Liver (tissue), 3 donors: ENCODE data around the gene XCL1.

Experiments used
- CTCF ChIP-seq: fragments of 150-350 bp; IDR thresholded peaks from 2 replicates; pipeline ENCODE4 v1.5.1; 2017; ENCODE audit warnings: improper control_type of control experiment, low read depth, low read length; ENCODE audit not compliant: missing input control
- GABPA ChIP-seq, 2 donors: IDR thresholded peaks in 1 of 2; conservative IDR thresholded peaks in 1 of 2; 2 replicates each; pipeline ENCODE4 v1.6.1; 2016; ENCODE audit warnings: antibody characterized with exemption in 2 of 2, mild to moderate bottlenecking in 1 of 2, moderate library complexity in 1 of 2
- JUND ChIP-seq, 2 donors: IDR thresholded peaks; 2 replicates each; pipeline ENCODE4 v1.6.1; 2016; ENCODE audit warnings: antibody characterized with exemption in 2 of 2
- RAD21 ChIP-seq, 2 donors: IDR thresholded peaks; 2 replicates each; pipeline ENCODE4 v1.6.1; 2016; ENCODE audit warnings: antibody characterized with exemption in 2 of 2, mild to moderate bottlenecking in 2 of 2
- RXRA ChIP-seq, 2 donors: IDR thresholded peaks; 2 replicates each; pipeline ENCODE4 v1.6.1; 2017 to 2018; ENCODE audit warnings: antibody characterized with exemption in 2 of 2, mild to moderate bottlenecking in 1 of 2
- SP1 ChIP-seq: IDR thresholded peaks from 2 replicates; pipeline ENCODE4 v1.6.1; 2018; ENCODE audit warnings: antibody characterized with exemption, mild to moderate bottlenecking
- TAF1 ChIP-seq: conservative IDR thresholded peaks from 2 replicates; pipeline ENCODE4 v1.6.1; 2016; ENCODE audit warnings: antibody characterized with exemption, mild to moderate bottlenecking
- TF ChIP-seq, protein P1 (sequence below): IDR thresholded peaks from 2 replicates; pipeline ENCODE4 v1.6.1; 2016; ENCODE audit warnings: antibody characterized with exemption
- TF ChIP-seq, protein P2 (sequence below): IDR thresholded peaks from 2 replicates; pipeline ENCODE4 v1.6.1; 2016; ENCODE audit warnings: antibody characterized with exemption
- donor health status: healthy.
- donor health status: healthy.

- TF ChIP-seq CTCF: no peak
- TF ChIP-seq RAD21 (IDR thresholded peaks at IDR 0.05): peak in 1 of 2 donors; percentile 27
- no peak for TF ChIP-seq SP1
- TF ChIP-seq, protein P1, sequence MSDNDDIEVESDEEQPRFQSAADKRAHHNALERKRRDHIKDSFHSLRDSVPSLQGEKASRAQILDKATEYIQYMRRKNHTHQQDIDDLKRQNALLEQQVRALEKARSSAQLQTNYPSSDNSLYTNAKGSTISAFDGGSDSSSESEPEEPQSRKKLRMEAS: no peak
- no peak for TF ChIP-seq TAF1
- peak; percentile 17 to 36 for TF ChIP-seq RXRA (IDR thresholded peaks at IDR 0.05)
- TF ChIP-seq JUND (IDR thresholded peaks at IDR 0.05): no peak
- no peak for TF ChIP-seq GABPA (IDR thresholded peaks at IDR 0.05 in 1 of 2, conservative IDR thresholded peaks at IDR 0.05 in 1 of 2)
- TF ChIP-seq, protein P2, sequence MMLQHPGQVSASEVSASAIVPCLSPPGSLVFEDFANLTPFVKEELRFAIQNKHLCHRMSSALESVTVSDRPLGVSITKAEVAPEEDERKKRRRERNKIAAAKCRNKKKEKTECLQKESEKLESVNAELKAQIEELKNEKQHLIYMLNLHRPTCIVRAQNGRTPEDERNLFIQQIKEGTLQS: no peak
These were observed 45.0 kb downstream of the XCL1 start for GRCh38 chr1:168621356-168621755.
